ENCODE measurements around the gene NADSYN1.

- no peak for TF ChIP-seq CTCF (conservative IDR thresholded peaks at IDR 0.05; ENCODE audit: low read length)
- TF ChIP-seq EZH2phosphoT487 (IDR thresholded peaks at IDR 0.05; ENCODE audit: borderline replicate concordance, low read depth, low read length): no peak
These were observed 38.4 kb upstream of the NADSYN1 start for GRCh38 chr11:71414645-71415044.
